ENCODE measurements around the gene SEPTIN5. TPM values are rescaled to one million over a fixed set of nuclear protein-coding genes. Genes with fewer than 3 reads are reported as not detected.

Gene SEPTIN5
- total and polyA plus RNA-seq, 2 experiments from 2014 or later = 4.3 to 17.2 TPM

DNA sequence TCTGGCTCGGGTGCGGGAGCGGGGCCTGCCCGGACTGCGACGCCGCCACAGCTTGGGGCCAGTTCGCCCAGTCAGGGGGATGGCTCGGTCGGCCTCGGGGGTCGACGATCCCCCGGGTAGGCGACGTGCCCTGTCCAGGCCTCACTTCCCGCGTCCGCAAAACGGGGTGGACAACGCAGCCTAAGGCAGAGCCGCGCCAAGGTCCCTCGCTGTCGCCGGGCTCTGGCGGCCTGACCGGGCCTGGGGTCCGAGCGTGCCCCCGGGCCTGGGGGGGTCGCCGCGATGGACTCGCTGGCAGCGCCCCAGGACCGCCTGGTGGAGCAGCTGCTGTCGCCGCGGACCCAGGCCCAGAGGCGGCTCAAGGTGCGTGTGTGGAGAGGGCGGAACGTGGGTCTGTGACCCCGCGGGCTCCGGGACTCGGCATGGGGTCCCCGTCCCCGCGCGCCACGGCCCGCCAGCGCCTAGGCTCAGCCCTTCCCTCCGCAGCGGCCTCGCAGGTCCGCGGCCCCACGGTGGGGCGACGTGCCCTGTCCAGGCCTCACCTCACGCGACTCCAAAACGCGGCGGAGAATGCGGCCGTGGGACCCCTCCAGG is 4.2 kb downstream of the SEPTIN5 start:
- ATAC-seq = no peak
- Mint-ChIP-seq H3K4me1 (peaks cover 12% of the 10 kb centered on the region), H3K36me3 (ENCODE audit: low read depth) (peaks cover 11% of the 10 kb centered on the region; the same call in 2 of the 3 replicates), H3K27ac (no peak overlapping the region), H3K4me3 (peak overlapping the region; percentile 46; the same call in 2 of the 3 replicates), H3K9me3 (peaks cover 3% of the 10 kb centered on the region; the same call in 1 of the 3 replicates), H3K27me3 (ENCODE audit: insufficient read depth, low read depth, poor library complexity) (peaks cover 71% of the 10 kb centered on the region)
- Histone ChIP-seq H3K4me2 (peak overlapping the region; percentile 82), H3K4me1 (ENCODE audit: insufficient read depth) (peaks cover 9% of the 10 kb centered on the region; the same call in 1 of the 2 replicates), H3K36me3 (ENCODE audit: insufficient read depth) (no peaks in the 10 kb centered on the region), H3K27me3 (ENCODE audit: insufficient read depth) (peaks cover 92% of the 10 kb centered on the region), H3K27ac (ENCODE audit: low read depth) (no peak overlapping the region), H3K4me3 (peak overlapping the region; percentile 56), H4K20me1 (replicated peaks; ENCODE audit: insufficient read depth) (peaks cover 7% of the 10 kb centered on the region), H3K9me2 (ENCODE audit: insufficient read depth) (no peaks in the 10 kb centered on the region), H2AFZ (no peak overlapping the region), H3K79me2 (replicated peaks; ENCODE audit: insufficient read depth) (no peaks in the 10 kb centered on the region), H3F3A (replicated peaks; ENCODE audit: low read depth) (0 out of 2 replicates have a peak, but pooled peaks cover 7% of the 10 kb centered on the region)
- TF ChIP-seq EZH2 (IDR thresholded peaks at IDR 0.05; ENCODE audit: low read depth, unreplicated experiment) = peak; percentile 36
- no peak for TF ChIP-seq ZNF114 (CRISPR knock-in tag; IDR thresholded peaks at IDR 0.05)
- TF ChIP-seq, protein P1, sequence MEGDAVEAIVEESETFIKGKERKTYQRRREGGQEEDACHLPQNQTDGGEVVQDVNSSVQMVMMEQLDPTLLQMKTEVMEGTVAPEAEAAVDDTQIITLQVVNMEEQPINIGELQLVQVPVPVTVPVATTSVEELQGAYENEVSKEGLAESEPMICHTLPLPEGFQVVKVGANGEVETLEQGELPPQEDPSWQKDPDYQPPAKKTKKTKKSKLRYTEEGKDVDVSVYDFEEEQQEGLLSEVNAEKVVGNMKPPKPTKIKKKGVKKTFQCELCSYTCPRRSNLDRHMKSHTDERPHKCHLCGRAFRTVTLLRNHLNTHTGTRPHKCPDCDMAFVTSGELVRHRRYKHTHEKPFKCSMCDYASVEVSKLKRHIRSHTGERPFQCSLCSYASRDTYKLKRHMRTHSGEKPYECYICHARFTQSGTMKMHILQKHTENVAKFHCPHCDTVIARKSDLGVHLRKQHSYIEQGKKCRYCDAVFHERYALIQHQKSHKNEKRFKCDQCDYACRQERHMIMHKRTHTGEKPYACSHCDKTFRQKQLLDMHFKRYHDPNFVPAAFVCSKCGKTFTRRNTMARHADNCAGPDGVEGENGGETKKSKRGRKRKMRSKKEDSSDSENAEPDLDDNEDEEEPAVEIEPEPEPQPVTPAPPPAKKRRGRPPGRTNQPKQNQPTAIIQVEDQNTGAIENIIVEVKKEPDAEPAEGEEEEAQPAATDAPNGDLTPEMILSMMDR (conservative IDR thresholded peaks at IDR 0.05; ENCODE audit: low read depth in 2 of 2) = no peak
- DNase-seq (ENCODE audit: low spot score) = no peak

DNA sequence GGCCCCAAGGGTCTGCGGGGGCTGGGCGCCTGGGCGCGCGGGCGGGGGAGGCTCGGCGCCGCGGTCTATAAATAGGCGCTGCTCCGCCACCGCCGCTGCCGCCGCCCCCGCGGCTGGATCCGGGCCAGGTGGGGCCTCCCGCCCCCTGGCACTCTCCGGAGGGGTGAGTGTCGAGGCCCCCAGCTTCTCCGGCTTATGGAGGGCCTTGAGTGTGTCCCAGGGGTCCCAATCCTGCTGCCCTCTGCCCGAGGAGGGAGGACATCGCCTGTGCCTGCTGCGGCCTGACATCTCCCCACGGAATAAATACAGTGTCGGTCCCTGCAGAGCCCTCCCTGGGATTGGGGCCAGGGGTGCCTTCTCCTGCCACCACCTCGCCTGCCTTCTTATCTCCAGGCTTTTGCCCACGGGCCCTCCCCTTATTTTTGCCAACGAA is 4.8 kb downstream of the SEPTIN5 start:
- H3K27me3 Mint-ChIP-seq (ENCODE audit: insufficient read depth, low read depth, poor library complexity) = peaks cover 69% of the 10 kb centered on the region
- peaks cover 92% of the 10 kb centered on the region for H3K27me3 ChIP-seq (ENCODE audit: insufficient read depth)

More for the DNA sequence above, 4.8 kb downstream of the SEPTIN5 start:
- H3F3A ChIP-seq (replicated peaks; ENCODE audit: low read depth) = 0 out of 2 replicates have a peak, but pooled peaks cover 7% of the 10 kb centered on the region
- peak; percentile 32 for TF ChIP-seq EZH2 (IDR thresholded peaks at IDR 0.05; ENCODE audit: low read depth, unreplicated experiment)
- TF ChIP-seq, protein P2, sequence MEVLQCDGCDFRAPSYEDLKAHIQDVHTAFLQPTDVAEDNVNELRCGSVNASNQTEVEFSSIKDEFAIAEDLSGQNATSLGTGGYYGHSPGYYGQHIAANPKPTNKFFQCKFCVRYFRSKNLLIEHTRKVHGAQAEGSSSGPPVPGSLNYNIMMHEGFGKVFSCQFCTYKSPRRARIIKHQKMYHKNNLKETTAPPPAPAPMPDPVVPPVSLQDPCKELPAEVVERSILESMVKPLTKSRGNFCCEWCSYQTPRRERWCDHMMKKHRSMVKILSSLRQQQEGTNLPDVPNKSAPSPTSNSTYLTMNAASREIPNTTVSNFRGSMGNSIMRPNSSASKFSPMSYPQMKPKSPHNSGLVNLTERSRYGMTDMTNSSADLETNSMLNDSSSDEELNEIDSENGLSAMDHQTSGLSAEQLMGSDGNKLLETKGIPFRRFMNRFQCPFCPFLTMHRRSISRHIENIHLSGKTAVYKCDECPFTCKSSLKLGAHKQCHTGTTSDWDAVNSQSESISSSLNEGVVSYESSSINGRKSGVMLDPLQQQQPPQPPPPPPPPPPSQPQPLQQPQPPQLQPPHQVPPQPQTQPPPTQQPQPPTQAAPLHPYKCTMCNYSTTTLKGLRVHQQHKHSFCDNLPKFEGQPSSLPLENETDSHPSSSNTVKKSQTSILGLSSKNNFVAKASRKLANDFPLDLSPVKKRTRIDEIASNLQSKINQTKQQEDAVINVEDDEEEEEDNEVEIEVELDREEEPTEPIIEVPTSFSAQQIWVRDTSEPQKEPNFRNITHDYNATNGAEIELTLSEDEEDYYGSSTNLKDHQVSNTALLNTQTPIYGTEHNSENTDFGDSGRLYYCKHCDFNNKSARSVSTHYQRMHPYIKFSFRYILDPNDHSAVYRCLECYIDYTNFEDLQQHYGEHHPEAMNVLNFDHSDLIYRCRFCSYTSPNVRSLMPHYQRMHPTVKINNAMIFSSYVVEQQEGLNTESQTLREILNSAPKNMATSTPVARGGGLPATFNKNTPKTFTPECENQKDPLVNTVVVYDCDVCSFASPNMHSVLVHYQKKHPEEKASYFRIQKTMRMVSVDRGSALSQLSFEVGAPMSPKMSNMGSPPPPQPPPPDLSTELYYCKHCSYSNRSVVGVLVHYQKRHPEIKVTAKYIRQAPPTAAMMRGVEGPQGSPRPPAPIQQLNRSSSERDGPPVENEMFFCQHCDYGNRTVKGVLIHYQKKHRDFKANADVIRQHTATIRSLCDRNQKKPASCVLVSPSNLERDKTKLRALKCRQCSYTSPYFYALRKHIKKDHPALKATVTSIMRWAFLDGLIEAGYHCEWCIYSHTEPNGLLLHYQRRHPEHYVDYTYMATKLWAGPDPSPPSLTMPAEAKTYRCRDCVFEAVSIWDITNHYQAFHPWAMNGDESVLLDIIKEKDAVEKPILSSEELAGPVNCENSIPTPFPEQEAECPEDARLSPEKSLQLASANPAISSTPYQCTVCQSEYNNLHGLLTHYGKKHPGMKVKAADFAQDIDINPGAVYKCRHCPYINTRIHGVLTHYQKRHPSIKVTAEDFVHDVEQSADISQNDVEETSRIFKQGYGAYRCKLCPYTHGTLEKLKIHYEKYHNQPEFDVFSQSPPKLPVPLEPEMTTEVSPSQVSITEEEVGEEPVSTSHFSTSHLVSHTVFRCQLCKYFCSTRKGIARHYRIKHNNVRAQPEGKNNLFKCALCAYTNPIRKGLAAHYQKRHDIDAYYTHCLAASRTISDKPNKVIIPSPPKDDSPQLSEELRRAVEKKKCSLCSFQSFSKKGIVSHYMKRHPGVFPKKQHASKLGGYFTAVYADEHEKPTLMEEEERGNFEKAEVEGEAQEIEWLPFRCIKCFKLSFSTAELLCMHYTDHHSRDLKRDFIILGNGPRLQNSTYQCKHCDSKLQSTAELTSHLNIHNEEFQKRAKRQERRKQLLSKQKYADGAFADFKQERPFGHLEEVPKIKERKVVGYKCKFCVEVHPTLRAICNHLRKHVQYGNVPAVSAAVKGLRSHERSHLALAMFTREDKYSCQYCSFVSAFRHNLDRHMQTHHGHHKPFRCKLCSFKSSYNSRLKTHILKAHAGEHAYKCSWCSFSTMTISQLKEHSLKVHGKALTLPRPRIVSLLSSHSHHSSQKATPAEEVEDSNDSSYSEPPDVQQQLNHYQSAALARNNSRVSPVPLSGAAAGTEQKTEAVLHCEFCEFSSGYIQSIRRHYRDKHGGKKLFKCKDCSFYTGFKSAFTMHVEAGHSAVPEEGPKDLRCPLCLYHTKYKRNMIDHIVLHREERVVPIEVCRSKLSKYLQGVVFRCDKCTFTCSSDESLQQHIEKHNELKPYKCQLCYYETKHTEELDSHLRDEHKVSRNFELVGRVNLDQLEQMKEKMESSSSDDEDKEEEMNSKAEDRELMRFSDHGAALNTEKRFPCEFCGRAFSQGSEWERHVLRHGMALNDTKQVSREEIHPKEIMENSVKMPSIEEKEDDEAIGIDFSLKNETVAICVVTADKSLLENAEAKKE (CRISPR knock-in tag; IDR thresholded peaks at IDR 0.05) = no peak
- no peak for TF ChIP-seq CREB1 (CRISPR knock-in tag; IDR thresholded peaks at IDR 0.05; ENCODE audit: low read depth)
- no peaks in the 10 kb centered on the region for H3K79me2 ChIP-seq (replicated peaks; ENCODE audit: insufficient read depth)
- Mint-ChIP-seq H3K9me3 (peaks cover 3% of the 10 kb centered on the region; the same call in 1 of the 3 replicates), H3K4me1 (peaks cover 12% of the 10 kb centered on the region), H3K27ac (no peak overlapping the region), H3K4me3 (peak overlapping the region; percentile 63), H3K36me3 (ENCODE audit: low read depth) (peaks cover 11% of the 10 kb centered on the region; the same call in 2 of the 3 replicates)
- H3K27ac ChIP-seq (ENCODE audit: low read depth) = no peak overlapping the region
- no peaks in the 10 kb centered on the region for H3K9me2 ChIP-seq (ENCODE audit: insufficient read depth)
- peak overlapping the region; percentile 82; the same call in 1 of the 2 replicates for H3K4me2 ChIP-seq
- H4K20me1 ChIP-seq (replicated peaks; ENCODE audit: insufficient read depth) = peaks cover 7% of the 10 kb centered on the region
- H3K4me3 ChIP-seq = peak overlapping the region; percentile 56
- DNase-seq (ENCODE audit: low spot score) = no peak
- H3K4me1 ChIP-seq (ENCODE audit: insufficient read depth) = peaks cover 9% of the 10 kb centered on the region; the same call in 1 of the 2 replicates
- no peak overlapping the region for H2AFZ ChIP-seq
- no peaks in the 10 kb centered on the region for H3K36me3 ChIP-seq (ENCODE audit: insufficient read depth)
- no peak for ATAC-seq
